Measurements from ENCODE around the gene POU2F1.

GRCh38 chr1:167220537-167221125 lies at the start of gene POU2F1:
- TF ChIP-seq CTCF (IDR thresholded peaks at IDR 0.05) (peak; percentile 66 to 95 (median 76)), POLR2A (IDR thresholded peaks at IDR 0.05) (peak; percentile 73 to 90 (median 85))

Data from body of pancreas (tissue), 4 donors.